Measurements from ENCODE around the gene PAIP1.
A peak's percentile ranks its signal among the peaks of the same experiment; 100 is the strongest.

Gene PAIP1

GRCh38 chr5:43603344-43604217, 46.7 kb upstream of the PAIP1 start:
- H2BK12ac ChIP-seq (ENCODE audit: low read length in 2 of 2), result peak overlapping the region in 1 of 2 experiments; percentile 45
- H2BK15ac ChIP-seq (ENCODE audit: low read depth, poor library complexity, severe bottlenecking), result peak overlapping the region; percentile 73
- H3K9me3 ChIP-seq (ENCODE audit: control insufficient read depth, low read length), result no peaks in the 10 kb centered on the region
- H2AFZ ChIP-seq (ENCODE audit: low read depth, low read length), result peak overlapping the region; percentile 97
- H3K23ac ChIP-seq (ENCODE audit: low read length in 2 of 2), result peak overlapping the region; percentile 20 to 87
- peaks cover 24% of the 10 kb centered on the region for H3K79me1 ChIP-seq (replicated peaks; ENCODE audit: low read length, poor library complexity, severe bottlenecking)
- H3K27ac ChIP-seq (ENCODE audit: low read length, poor library complexity, severe bottlenecking), result no peak overlapping the region
- H4K8ac ChIP-seq (ENCODE audit: low read length), result peak overlapping the region; percentile 89
- peak overlapping the region; percentile 80 to 95 for H3K4ac ChIP-seq (ENCODE audit: low read depth in 1 of 2, low read length in 2 of 2)
- peak overlapping the region; percentile 78 for H3K14ac ChIP-seq (ENCODE audit: low read length in 2 of 2)
- DNase-seq, result peak; percentile 57
- peak overlapping the region; percentile 92 to 100 for H3K4me3 ChIP-seq (ENCODE audit: insufficient read depth in 1 of 2, low read depth in 1 of 2, low read length in 2 of 2)
- H2AK5ac ChIP-seq (ENCODE audit: low read length, severe bottlenecking), result no peak overlapping the region
- peak overlapping the region; percentile 80 to 94 for H3K18ac ChIP-seq (ENCODE audit: low read depth in 1 of 2, low read length in 2 of 2)
- no peak overlapping the region for H2BK5ac ChIP-seq (ENCODE audit: low read depth, low read length, poor library complexity, severe bottlenecking)
- peak overlapping the region; percentile 82 for H4K91ac ChIP-seq (ENCODE audit: low read length)
- H3K4me1 ChIP-seq (ENCODE audit: control insufficient read depth, insufficient read depth, low read depth, low read length), result peaks cover 6% of the 10 kb centered on the region
- peaks cover 0 to 8% of the 10 kb centered on the region in 2 experiments for H3K36me3 ChIP-seq (ENCODE audit: control insufficient read depth in 1 of 2, insufficient read depth in 2 of 2, low read depth in 1 of 2, low read length in 2 of 2)
- peak overlapping the region; percentile 98 for H3K9ac ChIP-seq (ENCODE audit: low read length)
- H3K4me2 ChIP-seq (ENCODE audit: low read length, poor library complexity, severe bottlenecking), result peak overlapping the region; percentile 92
- WGBS, result 8% methylated on average over 48 of the region's 49 CpGs
- no peaks in the 10 kb centered on the region for H3K27me3 ChIP-seq (ENCODE audit: control insufficient read depth in 1 of 2, insufficient read depth in 1 of 2, low read length in 2 of 2)
- H2BK120ac ChIP-seq (ENCODE audit: low read depth, low read length), result peak overlapping the region; percentile 12

GRCh38 chr5:43602461-43603343, 45.8 kb upstream of the PAIP1 start, which contains the start of gene NNT:
Gene NNT, plus strand, starts transcription at chr5:43603180. Its CDS starts 6,016 bp downstream, at chr5:43609196.
- Histone ChIP-seq H3K4me2 (ENCODE audit: low read length, poor library complexity, severe bottlenecking) (peak within 1 kb of the TSS; percentile 92), H2BK15ac (ENCODE audit: low read depth, poor library complexity, severe bottlenecking) (peak within 1 kb of the TSS; percentile 73), H2BK120ac (ENCODE audit: low read depth, low read length) (peak within 1 kb of the TSS; percentile 12), H3K79me1 (replicated peaks; ENCODE audit: low read length, poor library complexity, severe bottlenecking) (peaks cover 25% of the 10 kb centered on the region), H3K4me3 (ENCODE audit: insufficient read depth in 1 of 2, low read depth in 1 of 2, low read length in 2 of 2) (peak within 1 kb of the TSS; percentile 92 to 100), H2BK5ac (ENCODE audit: low read depth, low read length, poor library complexity, severe bottlenecking) (no peak within 1 kb of the TSS), H2BK12ac (ENCODE audit: low read length in 2 of 2) (peak within 1 kb of the TSS in 1 of 2 experiments; percentile 45), H3K36me3 (ENCODE audit: control insufficient read depth in 1 of 2, insufficient read depth in 2 of 2, low read depth in 1 of 2, low read length in 2 of 2) (peaks cover 0 to 8% of the 10 kb centered on the region in 2 experiments), H3K9ac (ENCODE audit: low read length) (peak within 1 kb of the TSS; percentile 98), H2AFZ (ENCODE audit: low read depth, low read length) (peak within 1 kb of the TSS; percentile 97), H3K27ac (ENCODE audit: low read length, poor library complexity, severe bottlenecking) (peak within 1 kb of the TSS; percentile 4), H3K9me3 (ENCODE audit: control insufficient read depth, low read length) (no peaks in the 10 kb centered on the region), H4K91ac (ENCODE audit: low read length) (peak within 1 kb of the TSS; percentile 82), H2AK5ac (ENCODE audit: low read length, severe bottlenecking) (no peak within 1 kb of the TSS), H4K8ac (ENCODE audit: low read length) (peak within 1 kb of the TSS; percentile 89), H3K18ac (ENCODE audit: low read depth in 1 of 2, low read length in 2 of 2) (peak within 1 kb of the TSS; percentile 80 to 94), H3K23ac (ENCODE audit: low read length in 2 of 2) (peak within 1 kb of the TSS; percentile 20 to 87), H3K14ac (ENCODE audit: low read length in 2 of 2) (peak within 1 kb of the TSS; percentile 78 to 92), H3K4me1 (ENCODE audit: control insufficient read depth, insufficient read depth, low read depth, low read length) (peaks cover 6% of the 10 kb centered on the region), H3K4ac (ENCODE audit: low read depth in 1 of 2, low read length in 2 of 2) (peak within 1 kb of the TSS; percentile 89 to 95), H3K27me3 (ENCODE audit: control insufficient read depth in 1 of 2, insufficient read depth in 1 of 2, low read length in 2 of 2) (no peaks in the 10 kb centered on the region)
- peak; percentile 76 for DNase-seq
- under 1% methylated on average over 49 of the region's 60 CpGs for WGBS

GRCh38 chr5:43601454-43602260, 44.8 kb upstream of the PAIP1 start:
- Histone ChIP-seq H3K4me3 (ENCODE audit: insufficient read depth in 1 of 2, low read depth in 1 of 2, low read length in 2 of 2) (peak overlapping the region in 1 of 2 experiments; percentile 100), H3K27ac (ENCODE audit: low read length, poor library complexity, severe bottlenecking) (no peak overlapping the region), H2BK120ac (ENCODE audit: low read depth, low read length) (peak overlapping the region; percentile 77), H3K18ac (ENCODE audit: low read depth in 1 of 2, low read length in 2 of 2) (no peak overlapping the region), H2AK5ac (ENCODE audit: low read length, severe bottlenecking) (peak overlapping the region; percentile 99), H3K36me3 (ENCODE audit: control insufficient read depth in 1 of 2, insufficient read depth in 2 of 2, low read depth in 1 of 2, low read length in 2 of 2) (peaks cover 0 to 4% of the 10 kb centered on the region in 2 experiments), H4K8ac (ENCODE audit: low read length) (peak overlapping the region; percentile 94), H3K4me1 (ENCODE audit: control insufficient read depth, insufficient read depth, low read depth, low read length) (peaks cover 6% of the 10 kb centered on the region), H3K27me3 (ENCODE audit: control insufficient read depth in 1 of 2, insufficient read depth in 1 of 2, low read length in 2 of 2) (no peaks in the 10 kb centered on the region), H3K23ac (ENCODE audit: low read length in 2 of 2) (no peak overlapping the region), H3K4ac (ENCODE audit: low read depth in 1 of 2, low read length in 2 of 2) (peak overlapping the region in 1 of 2 experiments; percentile 84), H2BK12ac (ENCODE audit: low read length in 2 of 2) (no peak overlapping the region), H3K14ac (ENCODE audit: low read length in 2 of 2) (no peak overlapping the region), H3K9ac (ENCODE audit: low read length) (peak overlapping the region; percentile 98), H2BK15ac (ENCODE audit: low read depth, poor library complexity, severe bottlenecking) (no peak overlapping the region), H3K4me2 (ENCODE audit: low read length, poor library complexity, severe bottlenecking) (peak overlapping the region; percentile 10), H3K79me1 (replicated peaks; ENCODE audit: low read length, poor library complexity, severe bottlenecking) (peaks cover 23% of the 10 kb centered on the region), H3K9me3 (ENCODE audit: control insufficient read depth, low read length) (no peaks in the 10 kb centered on the region), H2BK5ac (ENCODE audit: low read depth, low read length, poor library complexity, severe bottlenecking) (no peak overlapping the region), H2AFZ (ENCODE audit: low read depth, low read length) (no peak overlapping the region), H4K91ac (ENCODE audit: low read length) (no peak overlapping the region)
- DNase-seq, result peak; percentile 74
- WGBS, result 84% methylated on average over 4 of the region's 8 CpGs
